PC-3 (cell line): ENCODE results near the gene HSFX2. TPM values are rescaled to one million over a fixed set of nuclear protein-coding genes. Genes with fewer than 3 reads are reported as not detected.

ENCODE experiments used
- ATAC-seq: fragments of 200-7000 bp; cut with Tn5 transposase; 2 replicates; pipeline ENCODE4 v1.9.1; 2020; ENCODE audit warnings: mild to moderate bottlenecking, moderate library complexity
- BruUV-seq: library from RNA; stranded (reverse); fragments of 400-500 nt; replicated peaks from 2 replicates; lab custom pipeline; 2021; lab: Mats Ljungman, UMichigan
- CTCF ChIA-PET: fragments of 300-600 bp; sonication (Branson Sonifier 250); formaldehyde crosslinking; loops from one replicate; lab custom pipeline; 2022; ENCODE audit warnings: antibody characterized with exemption; lab: Charles Lee
- POLR2A ChIA-PET: fragments of 300-600 bp; sonication (Branson Sonifier 250); formaldehyde crosslinking; loops from one replicate; lab custom pipeline; 2022; ENCODE audit warnings: antibody characterized with exemption; ENCODE audit not compliant: unreplicated experiment; lab: Charles Lee
- DNase-seq: peaks from one replicate; pipeline ENCODE4 v3.0.0-alpha.2; 2015
- H2AFZ ChIP-seq: fragments of 300-600 bp; sonication (generic); 2 replicates; pipeline ENCODE4 v1.6.0; 2016; ENCODE audit warnings: antibody characterized with exemption, low read length
- H3F3A ChIP-seq: fragments of 300-600 bp; sonication (generic); one replicate; pipeline ENCODE4 v1.6.0; 2017; ENCODE audit warnings: antibody characterized with exemption, low read length, control low read depth, mild to moderate bottlenecking; ENCODE audit not compliant: unreplicated experiment
- H3K27ac ChIP-seq: fragments of 300-600 bp; sonication (generic); 2 replicates; pipeline ENCODE4 v1.5.1; 2016; ENCODE audit warnings: mild to moderate bottlenecking, low read length
- H3K27me3 ChIP-seq: fragments of 300-600 bp; sonication (generic); 2 replicates; pipeline ENCODE4 v1.6.1; 2016; ENCODE audit warnings: low read length, mixed read lengths
- H3K36me3 ChIP-seq: fragments of 300-600 bp; sonication (generic); 2 replicates; pipeline ENCODE4 v1.6.1; 2016; ENCODE audit warnings: low read depth, mixed run types, low read length, mixed read lengths
- H3K4me1 ChIP-seq: fragments of 300-600 bp; sonication (generic); 2 replicates; pipeline ENCODE4 v1.5.1; 2016; ENCODE audit warnings: low read length; ENCODE audit not compliant: insufficient read depth
- H3K4me2 ChIP-seq: fragments of 300-600 bp; sonication (generic); 2 replicates; pipeline ENCODE4 v1.6.0; 2016; ENCODE audit warnings: low read length
- H3K4me3 ChIP-seq: fragments of 300-600 bp; sonication (generic); 2 replicates; pipeline ENCODE4 v1.5.1; 2016; ENCODE audit warnings: mild to moderate bottlenecking, low read length, mixed read lengths
- H3K79me2 ChIP-seq: fragments of 300-600 bp; sonication (generic); 2 replicates; pipeline ENCODE4 v1.6.1; 2017; ENCODE audit warnings: low read length, mixed read lengths
- H3K9ac ChIP-seq: fragments of 300-600 bp; sonication (generic); 2 replicates; pipeline ENCODE4 v1.6.0; 2016; ENCODE audit warnings: mild to moderate bottlenecking, low read length
- H3K9me2 ChIP-seq: fragments of 300-600 bp; sonication (generic); replicated peaks from 2 replicates; pipeline ENCODE4 v1.6.1; 2016; ENCODE audit warnings: mixed run types, low read length, mixed read lengths
- H3K9me3 ChIP-seq: fragments of 300-600 bp; sonication (generic); 2 replicates; pipeline ENCODE4 v1.6.1; 2016; ENCODE audit warnings: low read length, mixed read lengths
- H4K20me1 ChIP-seq: fragments of 300-600 bp; sonication (generic); 2 replicates; pipeline ENCODE4 v1.6.1; 2016; ENCODE audit warnings: low read length, mixed read lengths
- CTCF ChIP-seq: fragments of 300-600 bp; sonication (generic); conservative IDR thresholded peaks from 2 replicates; pipeline ENCODE4 v1.5.1; 2017; ENCODE audit warnings: antibody characterized with exemption, low read depth, mild to moderate bottlenecking, low read length
- EZH2 ChIP-seq: fragments of 300-600 bp; sonication (generic); IDR thresholded peaks from one replicate; pipeline ENCODE4 v1.6.1; 2017; ENCODE audit warnings: antibody characterized with exemption, mild to moderate bottlenecking, low read length; ENCODE audit not compliant: unreplicated experiment
- EZH2phosphoT487 ChIP-seq: fragments of 300-600 bp; sonication (generic); IDR thresholded peaks from 2 replicates; pipeline ENCODE4 v1.6.1; 2018; ENCODE audit warnings: mild to moderate bottlenecking, antibody characterized with exemption, low read length, borderline replicate concordance
- intact Hi-C: fragments of 100-400 bp; cut with micrococcal nuclease; formaldehyde crosslinking; loops from 2 replicates; pipeline ENCODE4 v1.9.0; 2023
- total RNA-seq: library from RNA; depleted of rRNA; stranded (reverse); fragments of >200 nt; gene quantifications from 2 replicates; pipeline ENCODE4 v1.2.3, GENCODE V29; 2014

The HSFX2 gene
- total RNA-seq, 1 experiment from 2014 or later = not detected

GRCh38 chrX:149641432-149641831 is 46.3 kb upstream of the HSFX2 start:
- no peaks in the 10 kb centered on the region for H3K79me2 ChIP-seq
- no peaks in the 10 kb centered on the region for H3K4me1 ChIP-seq
- H3K36me3 ChIP-seq = no peaks in the 10 kb centered on the region
- no peak overlapping the region for H3K4me2 ChIP-seq
- intact Hi-C loops = no loop called here
- no peak overlapping the region for H3K4me3 ChIP-seq
- no peak overlapping the region for H2AFZ ChIP-seq
- ChIA-PET CTCF (no interaction called here), POLR2A (no interaction called here)
- H3K9me2 ChIP-seq = no peaks in the 10 kb centered on the region
- TF ChIP-seq EZH2 (no peak), CTCF (no peak), EZH2phosphoT487 (no peak)
- BruUV-seq = no TSS peak
- no peaks in the 10 kb centered on the region for H3K9me3 ChIP-seq
- peaks cover 5% of the 10 kb centered on the region for H3K27me3 ChIP-seq
- no peak overlapping the region for H3K9ac ChIP-seq
- H3F3A ChIP-seq = no peaks in the 10 kb centered on the region
- no peak overlapping the region for H3K27ac ChIP-seq
- ATAC-seq (no peak), DNase-seq (no peak)
- H4K20me1 ChIP-seq = no peaks in the 10 kb centered on the region

GRCh38 chrX:149639568-149639967 is 44.5 kb upstream of the HSFX2 start:
- POLR2A ChIA-PET = no interaction called here
- DNase-seq = no peak
- no peak overlapping the region for H3K9ac ChIP-seq

DNA sequence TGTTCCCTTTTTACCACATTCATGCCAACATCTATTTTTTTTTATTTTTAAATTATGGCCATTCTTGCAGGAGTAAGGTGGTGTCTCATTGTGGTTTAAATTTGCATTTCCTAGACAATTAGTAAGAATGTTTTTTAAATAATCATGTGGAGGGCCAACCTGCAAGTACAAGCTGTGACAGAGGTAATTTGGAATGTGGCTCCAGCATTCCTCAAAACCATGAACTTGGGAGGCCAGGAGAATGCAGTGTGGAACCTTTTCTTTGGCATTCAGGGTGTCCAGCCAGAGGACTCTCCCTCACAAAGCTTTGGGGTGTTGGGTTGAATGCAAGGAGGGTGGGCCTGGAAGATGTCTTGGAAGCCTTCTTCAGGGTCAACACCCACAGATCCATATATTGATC is 43.7 kb upstream of the HSFX2 start:
- BruUV-seq = no TSS peak
- Histone ChIP-seq H4K20me1 (no peaks in the 10 kb centered on the region), H3F3A (no peaks in the 10 kb centered on the region), H3K27me3 (peaks cover 7% of the 10 kb centered on the region), H3K9ac (no peak overlapping the region), H3K4me3 (no peak overlapping the region), H3K9me3 (no peaks in the 10 kb centered on the region), H2AFZ (no peak overlapping the region), H3K36me3 (no peaks in the 10 kb centered on the region), H3K4me2 (no peak overlapping the region), H3K4me1 (no peaks in the 10 kb centered on the region), H3K79me2 (no peaks in the 10 kb centered on the region), H3K27ac (no peak overlapping the region), H3K9me2 (no peaks in the 10 kb centered on the region)
- ATAC-seq = no peak
- ChIA-PET POLR2A (no interaction called here), CTCF (no interaction called here)
- no peak for DNase-seq
- no peak for TF ChIP-seq CTCF
- TF ChIP-seq EZH2phosphoT487 = no peak
- TF ChIP-seq EZH2 = no peak
- intact Hi-C loops = no loop called here

More at GRCh38 chrX:149639568-149639967, 44.5 kb upstream of the HSFX2 start:
- H3K27me3 ChIP-seq = peaks cover 7% of the 10 kb centered on the region
- H3K79me2 ChIP-seq = no peaks in the 10 kb centered on the region
- BruUV-seq = no TSS peak
- no peaks in the 10 kb centered on the region for H3F3A ChIP-seq
- H3K4me2 ChIP-seq = no peak overlapping the region
- no peaks in the 10 kb centered on the region for H3K36me3 ChIP-seq
- CTCF ChIA-PET = no interaction called here
- H3K4me3 ChIP-seq = no peak overlapping the region
- intact Hi-C loops = no loop called here
- H3K9me3 ChIP-seq = no peaks in the 10 kb centered on the region
- no peak overlapping the region for H3K27ac ChIP-seq
- H2AFZ ChIP-seq = no peak overlapping the region
- no peaks in the 10 kb centered on the region for H4K20me1 ChIP-seq
- TF ChIP-seq CTCF (no peak), EZH2phosphoT487 (no peak), EZH2 (no peak)
- no peak for ATAC-seq
- H3K9me2 ChIP-seq = no peaks in the 10 kb centered on the region
- no peaks in the 10 kb centered on the region for H3K4me1 ChIP-seq
